HEK293 (cell line): ENCODE data around the gene CLIP4.

Source experiments
- CTCF ChIP-seq: fragments of 450-650 bp; formaldehyde crosslinking; IDR thresholded peaks from 2 replicates; pipeline ENCODE4 v1.5.1; 2016; ENCODE audit warnings: missing biosample characterization, missing genetic modification characterization
- GLIS1 ChIP-seq: fragments of 450-650 bp; formaldehyde crosslinking; IDR thresholded peaks from 2 replicates; pipeline ENCODE4 v1.5.1; 2016; ENCODE audit warnings: missing biosample characterization, missing genetic modification characterization
- TCF7L2 ChIP-seq: IDR thresholded peaks from 2 replicates; pipeline ENCODE4 v1.6.1; 2011; ENCODE audit warnings: low read depth, mild to moderate bottlenecking, inconsistent platforms, low read length, moderate library complexity, borderline replicate concordance
- YY1 ChIP-seq: fragments of 450-650 bp; formaldehyde crosslinking; IDR thresholded peaks from 2 replicates; pipeline ENCODE4 v1.5.1; 2018; ENCODE audit warnings: missing biosample characterization, missing genetic modification characterization
- ZBTB7A ChIP-seq: fragments of 450-650 bp; formaldehyde crosslinking; IDR thresholded peaks from 2 replicates; pipeline ENCODE4 v1.5.1; 2016; ENCODE audit warnings: low read depth, missing biosample characterization, missing genetic modification characterization
- ZNF121 ChIP-seq: fragments of 450-650 bp; formaldehyde crosslinking; IDR thresholded peaks from 2 replicates; pipeline ENCODE4 v1.5.1; 2016; ENCODE audit warnings: missing biosample characterization, missing genetic modification characterization
- ZNF140 ChIP-seq: fragments of 450-650 bp; formaldehyde crosslinking; IDR thresholded peaks from 2 replicates; pipeline ENCODE4 v1.5.1; 2016; ENCODE audit warnings: missing biosample characterization, missing genetic modification characterization
- ZNF211 ChIP-seq: fragments of 450-650 bp; formaldehyde crosslinking; IDR thresholded peaks from 2 replicates; pipeline ENCODE4 v1.5.1; 2016; ENCODE audit warnings: low read depth, missing biosample characterization, missing genetic modification characterization
- ZNF23 ChIP-seq: fragments of 450-650 bp; formaldehyde crosslinking; IDR thresholded peaks from 2 replicates; pipeline ENCODE4 v1.5.1; 2016; ENCODE audit warnings: missing biosample characterization, missing genetic modification characterization, borderline replicate concordance
- ZNF24 ChIP-seq: fragments of 450-650 bp; formaldehyde crosslinking; IDR thresholded peaks from 2 replicates; pipeline ENCODE4 v1.5.1; 2016; ENCODE audit warnings: missing biosample characterization, missing genetic modification characterization
- ZNF274 ChIP-seq, 2 experiments: fragments of 200-500 bp in 1 of 2; fragments of 450-650 bp in 1 of 2; sonication (Bioruptor generic) in 1 of 2; formaldehyde crosslinking in 1 of 2; IDR thresholded peaks; 2 replicates each; pipeline versions ENCODE4 v1.5.1 to v1.6.1; 2014 to 2016; ENCODE audit warnings: borderline replicate concordance in 1 of 2, inconsistent platforms in 1 of 2, low read length in 1 of 2, missing biosample characterization in 1 of 2, missing genetic modification characterization in 1 of 2
- ZNF426 ChIP-seq: fragments of 450-650 bp; formaldehyde crosslinking; IDR thresholded peaks from 2 replicates; pipeline ENCODE4 v1.5.1; 2017; ENCODE audit warnings: missing biosample characterization, missing genetic modification characterization, mild to moderate bottlenecking, inconsistent platforms, moderate library complexity
- ZNF549 ChIP-seq: fragments of 450-650 bp; IDR thresholded peaks from 2 replicates; pipeline ENCODE4 v1.5.1; 2018; ENCODE audit warnings: missing biosample characterization, missing genetic modification characterization, mild to moderate bottlenecking, inconsistent platforms, moderate library complexity
- ZNF561 ChIP-seq: fragments of 450-650 bp; IDR thresholded peaks from 2 replicates; pipeline ENCODE4 v1.5.1; 2018; ENCODE audit warnings: missing biosample characterization, missing genetic modification characterization, borderline replicate concordance

GRCh38 chr2:29075894-29076705 is 39.1 kb upstream of the CLIP4 start:
- TF ChIP-seq ZNF24 (no peak), ZNF211 (no peak), CTCF (tag by site-specific recombination) (no peak), ZBTB7A (tag by site-specific recombination) (no peak), ZNF121 (tag by site-specific recombination) (no peak), ZNF274 (IDR thresholded peaks at IDR 0.05; ENCODE audit: low read length) (no peak), ZNF274 (tag by site-specific recombination; IDR thresholded peaks at IDR 0.05; ENCODE audit: borderline replicate concordance) (no peak), ZNF549 (tag by site-specific recombination) (no peak), ZNF426 (tag by site-specific recombination) (no peak), ZNF23 (tag by site-specific recombination) (no peak), TCF7L2 (no peak), ZNF561 (no peak), GLIS1 (tag by site-specific recombination) (no peak), ZNF140 (tag by site-specific recombination) (no peak), YY1 (tag by site-specific recombination) (no peak)
